ENCODE data around the gene MT1X.
A peak's percentile ranks its signal among the peaks of the same experiment; 100 is the strongest.
"Not testable (repeated sequence)": the region's sequence is repeated elsewhere in the genome, so short reads cannot be mapped to it uniquely, and the experiment has no call there.

MT1X gene

GRCh38 chr16:56713794-56714193 is 31.5 kb downstream of the MT1X start:
- DNase-seq: no peak

DNA sequence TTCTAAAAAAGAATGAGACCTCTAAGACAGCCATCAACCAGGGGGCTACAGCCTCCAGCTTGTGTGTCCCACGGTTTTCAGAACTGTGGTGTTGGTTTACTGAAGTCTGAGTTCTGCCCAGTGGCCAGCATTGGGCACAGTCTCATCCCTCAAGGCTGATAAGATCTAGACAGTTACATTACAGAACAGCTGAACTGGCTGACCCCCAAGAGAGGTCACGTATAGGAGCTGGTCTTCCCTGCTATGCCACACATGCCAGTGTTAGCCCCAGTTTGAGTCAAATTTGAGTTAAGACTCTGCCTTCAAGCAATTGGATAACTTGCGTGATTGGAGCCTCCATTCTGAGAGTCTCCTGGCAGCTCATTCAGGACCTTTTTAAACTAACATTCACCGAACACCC is 32.9 kb downstream of the MT1X start:
- DNase-seq: no peak

- DNase-seq: no peak
These were observed 34.5 kb downstream of the MT1X start for GRCh38 chr16:56716761-56717160.

DNA sequence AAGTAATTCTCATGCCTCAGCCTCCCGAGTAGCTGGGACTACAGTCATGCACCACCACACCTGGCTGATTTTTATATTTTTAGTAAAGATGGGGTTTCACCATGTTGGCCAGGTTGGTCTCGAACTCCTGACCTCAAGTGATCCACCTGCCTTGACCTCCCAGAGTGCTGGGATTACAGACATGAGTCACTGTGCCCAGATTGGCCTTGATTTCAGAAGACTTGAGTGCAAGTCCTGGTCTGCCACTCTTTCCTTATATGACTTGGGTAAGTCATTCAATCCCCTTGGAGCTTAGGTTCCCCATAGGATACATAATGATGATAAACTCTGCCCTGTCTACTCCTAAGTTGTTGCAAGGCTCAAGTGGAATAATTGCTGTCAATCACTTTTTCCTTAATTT is 35.3 kb downstream of the MT1X start:
- not testable (repeated sequence) for DNase-seq

DNA sequence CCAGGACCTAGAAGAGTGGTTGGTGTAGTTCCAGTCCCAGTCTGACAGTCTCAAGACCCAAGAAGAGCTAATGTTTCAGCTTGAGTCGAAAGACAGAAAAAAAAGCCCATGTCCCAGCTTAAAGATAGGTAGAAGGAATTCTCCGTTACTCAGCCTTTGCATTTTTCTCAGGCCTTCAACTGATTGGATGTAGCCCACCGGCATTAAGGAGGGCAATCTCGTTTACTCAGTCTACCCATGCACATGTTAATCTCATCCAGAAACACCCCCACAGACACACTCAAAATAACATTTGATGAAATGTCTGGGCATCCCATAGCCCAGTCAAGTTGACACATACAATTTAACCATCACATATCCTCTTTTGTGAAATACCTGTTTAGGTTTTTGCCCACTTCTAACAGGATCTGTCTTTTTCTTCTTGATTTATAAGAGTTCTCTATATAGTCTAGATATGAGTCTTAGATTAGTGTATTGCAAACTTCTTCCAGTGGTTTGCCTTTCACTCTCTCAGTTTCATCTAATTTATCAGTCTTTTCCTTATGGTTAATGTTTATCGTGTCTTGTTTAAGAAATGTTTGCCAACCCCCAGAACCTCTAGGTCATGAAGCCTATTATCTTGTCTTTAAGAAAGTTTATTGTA is 40.1 kb downstream of the MT1X start:
- DNase-seq: no peak

- no peak for DNase-seq
These were observed 41.9 kb downstream of the MT1X start for GRCh38 chr16:56724191-56724590.

DNA sequence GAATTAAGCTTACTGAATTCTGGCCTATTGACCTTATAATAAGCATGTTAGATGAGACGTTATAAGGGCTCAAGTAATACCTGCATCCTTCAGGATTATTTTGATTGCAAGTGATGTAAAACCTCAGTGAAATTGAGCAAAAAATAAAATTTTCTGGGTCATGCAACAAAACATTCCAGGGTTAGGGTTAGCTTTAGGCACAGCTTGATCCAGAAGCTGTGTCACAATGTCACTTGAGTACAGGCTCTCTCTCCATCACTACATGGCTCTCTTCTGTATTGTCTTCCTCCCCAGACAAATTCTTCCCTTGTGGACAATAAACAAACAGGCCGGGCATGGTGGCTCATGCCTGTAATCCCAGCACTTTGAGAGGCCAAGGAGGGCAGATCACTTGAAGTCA is 44.0 kb downstream of the MT1X start:
- no peak for DNase-seq

- no peak for DNase-seq
These were observed 44.7 kb downstream of the MT1X start for GRCh38 chr16:56726926-56727325.

DNA sequence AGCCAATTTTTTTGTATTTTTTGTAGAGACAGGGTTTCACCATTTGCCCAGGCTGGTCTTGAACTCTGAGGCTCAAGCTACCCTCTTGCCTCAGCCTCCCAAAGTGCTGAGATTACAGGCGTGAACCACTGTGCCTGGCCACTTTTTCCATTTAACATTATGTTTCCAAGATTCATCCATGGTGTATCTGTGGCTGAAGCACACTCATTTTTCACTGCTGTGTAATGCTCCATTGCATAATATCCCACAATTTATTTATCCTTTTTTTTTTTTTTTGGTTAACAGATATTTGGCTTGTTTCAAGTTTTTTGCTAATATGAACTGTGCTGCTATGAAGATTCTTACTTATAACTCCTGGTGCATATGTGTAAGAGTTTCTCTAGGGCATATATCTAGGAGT is 45.8 kb downstream of the MT1X start:
- DNase-seq: no peak

- no peak for DNase-seq
These were observed 46.9 kb downstream of the MT1X start for GRCh38 chr16:56728980-56729734.

DNA sequence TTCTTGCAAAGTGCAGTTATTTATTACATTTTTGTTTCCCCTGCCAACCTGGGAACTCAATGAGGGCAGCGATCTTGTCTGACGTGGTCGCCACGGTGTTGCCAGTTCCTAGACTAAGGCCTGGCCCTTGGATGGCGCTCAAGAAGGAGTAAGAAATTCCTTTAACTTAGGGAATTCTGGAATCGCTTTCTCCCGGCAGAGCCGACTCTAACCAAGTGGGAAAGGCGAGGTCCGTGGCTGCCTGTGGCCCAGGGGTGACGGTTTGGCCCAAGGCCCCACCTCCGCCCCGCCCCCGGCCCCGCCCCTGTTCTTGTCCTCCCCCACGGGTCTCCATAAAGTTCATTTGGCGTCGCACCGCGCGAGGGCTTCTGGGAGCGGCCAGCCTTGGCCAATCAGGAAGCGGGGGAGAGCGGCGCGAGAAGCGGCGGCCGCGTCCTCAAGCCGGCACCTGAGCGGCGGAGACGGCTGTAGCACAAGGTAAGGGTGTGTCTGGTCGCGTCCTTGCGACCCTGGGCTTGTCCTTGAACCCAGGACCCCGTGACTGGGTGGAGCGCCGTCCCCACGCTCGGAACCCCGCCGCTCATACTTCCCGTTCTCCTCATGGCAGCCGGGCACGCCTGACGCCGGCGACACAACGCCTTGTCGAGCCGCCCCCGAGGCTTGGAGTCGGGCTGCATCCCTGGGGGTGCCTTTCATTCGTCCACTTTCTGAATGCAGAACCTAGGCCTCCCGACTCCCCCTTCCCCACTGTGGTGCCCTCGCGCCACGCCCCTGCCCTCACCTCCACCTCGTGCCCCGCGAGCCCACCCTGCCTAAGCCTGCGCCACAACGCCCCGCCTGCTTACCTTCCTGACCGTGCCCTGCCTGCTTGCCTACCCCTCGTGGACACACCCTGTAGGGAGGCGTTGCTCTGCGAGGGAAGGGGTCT is 47.7 kb downstream of the MT1X start, which contains the start of gene NUP93:
Gene NUP93, plus strand, starts transcription at position 395 of the 928 bp plus-strand sequence. CDS start 18,119 bp downstream, outside the sequence.
- DNase-seq: peak; percentile 85 to 88

DNA sequence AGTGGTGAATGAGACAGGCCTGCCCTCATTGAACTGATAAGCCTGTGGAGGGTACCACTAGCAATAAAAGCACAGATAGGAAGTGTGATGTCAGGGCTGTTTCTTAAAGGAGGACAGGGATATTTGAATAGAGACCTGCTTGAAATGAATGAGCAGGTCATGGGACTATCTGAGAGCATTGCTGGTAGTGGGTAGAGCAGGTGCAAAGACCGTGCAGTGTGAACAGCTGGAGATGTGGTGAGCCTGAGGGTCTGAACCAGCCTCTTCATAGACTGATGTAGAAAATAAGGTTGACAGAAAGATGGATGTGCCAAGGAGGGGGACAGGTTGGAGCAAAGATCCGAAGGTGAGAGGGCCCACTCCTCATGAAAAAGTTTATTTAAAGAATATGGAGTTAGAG is 50.1 kb downstream of the MT1X start:
- no peak for DNase-seq

DNA sequence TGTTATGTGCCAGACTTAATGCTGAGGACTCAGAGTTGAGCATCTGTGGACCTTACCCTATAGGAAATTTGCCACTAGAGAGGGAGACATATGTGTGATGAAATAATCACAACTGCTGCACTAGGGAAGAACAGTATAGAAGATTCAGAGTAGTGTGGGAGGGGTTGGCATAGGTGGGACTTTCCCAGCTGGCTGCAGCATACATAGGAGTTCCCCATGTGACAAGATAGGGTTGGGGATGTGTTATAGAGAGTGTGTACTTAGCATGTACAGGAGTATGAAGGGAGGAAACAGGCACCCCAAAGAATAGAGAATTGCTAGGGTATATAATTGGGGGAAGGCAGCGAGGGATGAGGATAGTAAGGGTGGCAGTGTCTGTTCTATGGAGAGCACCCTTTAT is 50.6 kb downstream of the MT1X start:
- DNase-seq: no peak

Measured in activated CD4-positive, alpha-beta T cell treated with anti-CD3 and anti-CD28 coated beads, Interleukin-2, amount 50 U/mL, for 4 hours (primary cell).